Measurements from ENCODE around the gene TCTN2.

- TF ChIP-seq ZNF274 (IDR thresholded peaks at IDR 0.05; ENCODE audit: borderline replicate concordance, extremely low read depth, low read length): no peak
- TF ChIP-seq EZH2 (IDR thresholded peaks at IDR 0.05; ENCODE audit: low read depth, low read length, severe bottlenecking): no peak
- TF ChIP-seq EP300 (IDR thresholded peaks at IDR 0.05; ENCODE audit: borderline replicate concordance in 1 of 2, low read depth in 2 of 2, low read length in 2 of 2): no peak
- TF ChIP-seq KDM1A (IDR thresholded peaks at IDR 0.05; ENCODE audit: borderline replicate concordance, low read length): no peak
- no peak for TF ChIP-seq GABPA (IDR thresholded peaks at IDR 0.05; ENCODE audit: borderline replicate concordance, insufficient read depth, low read length)
- TF ChIP-seq TEAD4 (IDR thresholded peaks at IDR 0.05; ENCODE audit: low read depth, low read length): no peak
- TF ChIP-seq, protein P1, sequence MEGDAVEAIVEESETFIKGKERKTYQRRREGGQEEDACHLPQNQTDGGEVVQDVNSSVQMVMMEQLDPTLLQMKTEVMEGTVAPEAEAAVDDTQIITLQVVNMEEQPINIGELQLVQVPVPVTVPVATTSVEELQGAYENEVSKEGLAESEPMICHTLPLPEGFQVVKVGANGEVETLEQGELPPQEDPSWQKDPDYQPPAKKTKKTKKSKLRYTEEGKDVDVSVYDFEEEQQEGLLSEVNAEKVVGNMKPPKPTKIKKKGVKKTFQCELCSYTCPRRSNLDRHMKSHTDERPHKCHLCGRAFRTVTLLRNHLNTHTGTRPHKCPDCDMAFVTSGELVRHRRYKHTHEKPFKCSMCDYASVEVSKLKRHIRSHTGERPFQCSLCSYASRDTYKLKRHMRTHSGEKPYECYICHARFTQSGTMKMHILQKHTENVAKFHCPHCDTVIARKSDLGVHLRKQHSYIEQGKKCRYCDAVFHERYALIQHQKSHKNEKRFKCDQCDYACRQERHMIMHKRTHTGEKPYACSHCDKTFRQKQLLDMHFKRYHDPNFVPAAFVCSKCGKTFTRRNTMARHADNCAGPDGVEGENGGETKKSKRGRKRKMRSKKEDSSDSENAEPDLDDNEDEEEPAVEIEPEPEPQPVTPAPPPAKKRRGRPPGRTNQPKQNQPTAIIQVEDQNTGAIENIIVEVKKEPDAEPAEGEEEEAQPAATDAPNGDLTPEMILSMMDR (IDR thresholded peaks at IDR 0.05; ENCODE audit: control extremely low read depth in 1 of 3, insufficient read depth in 1 of 3, low read depth in 1 of 3, low read length in 3 of 3): no peak
- TF ChIP-seq, protein P2, sequence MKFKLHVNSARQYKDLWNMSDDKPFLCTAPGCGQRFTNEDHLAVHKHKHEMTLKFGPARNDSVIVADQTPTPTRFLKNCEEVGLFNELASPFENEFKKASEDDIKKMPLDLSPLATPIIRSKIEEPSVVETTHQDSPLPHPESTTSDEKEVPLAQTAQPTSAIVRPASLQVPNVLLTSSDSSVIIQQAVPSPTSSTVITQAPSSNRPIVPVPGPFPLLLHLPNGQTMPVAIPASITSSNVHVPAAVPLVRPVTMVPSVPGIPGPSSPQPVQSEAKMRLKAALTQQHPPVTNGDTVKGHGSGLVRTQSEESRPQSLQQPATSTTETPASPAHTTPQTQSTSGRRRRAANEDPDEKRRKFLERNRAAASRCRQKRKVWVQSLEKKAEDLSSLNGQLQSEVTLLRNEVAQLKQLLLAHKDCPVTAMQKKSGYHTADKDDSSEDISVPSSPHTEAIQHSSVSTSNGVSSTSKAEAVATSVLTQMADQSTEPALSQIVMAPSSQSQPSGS (IDR thresholded peaks at IDR 0.05; ENCODE audit: low read length): no peak
- no peak for TF ChIP-seq TCF12 (IDR thresholded peaks at IDR 0.05; ENCODE audit: low read depth, low read length)
- no peak for TF ChIP-seq HDAC6 (IDR thresholded peaks at IDR 0.05; ENCODE audit: low read depth, low read length)
- TF ChIP-seq POLR2A (IDR thresholded peaks at IDR 0.05; ENCODE audit: control extremely low read depth in 1 of 2, low read depth in 2 of 2, low read length in 2 of 2): no peak
- TF ChIP-seq YY1 (IDR thresholded peaks at IDR 0.05; ENCODE audit: low read depth, low read length): no peak
- no peak for TF ChIP-seq POLR2AphosphoS5 (IDR thresholded peaks at IDR 0.05; ENCODE audit: low read depth, low read length)
- TF ChIP-seq SIN3A (conservative IDR thresholded peaks at IDR 0.05 in 1 of 2, IDR thresholded peaks at IDR 0.05 in 1 of 2; ENCODE audit: low read depth in 1 of 2, low read length in 2 of 2): no peak
Measured at GRCh38 chr12:123645878-123646277, 25.0 kb upstream of the TCTN2 start.

All from H1 (cell line).